Measurements from ENCODE around the gene SLC24A2.

GRCh38 chr9:19788152-19788551 lies 685 bp downstream of the SLC24A2 start:
- TF ChIP-seq CTCF (IDR thresholded peaks at IDR 0.05) (no peak), POLR2A (IDR thresholded peaks at IDR 0.05) (no peak), POLR2AphosphoS5 (IDR thresholded peaks at IDR 0.05) (no peak)
